Activated naive CD4-positive, alpha-beta T cell treated with anti-CD3 and anti-CD28 coated beads, Interleukin-2, amount 50 U/mL, for 16 hours (primary cell): ENCODE measurements around the gene PWP2.
"Not testable (repeated sequence)": the region's sequence is repeated elsewhere in the genome, so short reads cannot be mapped to it uniquely, and the experiment has no call there.

Experiments used
- DNase-seq: peaks from one replicate; pipeline ENCODE4 v3.0.0-alpha.2; 2020

The PWP2 gene

DNA sequence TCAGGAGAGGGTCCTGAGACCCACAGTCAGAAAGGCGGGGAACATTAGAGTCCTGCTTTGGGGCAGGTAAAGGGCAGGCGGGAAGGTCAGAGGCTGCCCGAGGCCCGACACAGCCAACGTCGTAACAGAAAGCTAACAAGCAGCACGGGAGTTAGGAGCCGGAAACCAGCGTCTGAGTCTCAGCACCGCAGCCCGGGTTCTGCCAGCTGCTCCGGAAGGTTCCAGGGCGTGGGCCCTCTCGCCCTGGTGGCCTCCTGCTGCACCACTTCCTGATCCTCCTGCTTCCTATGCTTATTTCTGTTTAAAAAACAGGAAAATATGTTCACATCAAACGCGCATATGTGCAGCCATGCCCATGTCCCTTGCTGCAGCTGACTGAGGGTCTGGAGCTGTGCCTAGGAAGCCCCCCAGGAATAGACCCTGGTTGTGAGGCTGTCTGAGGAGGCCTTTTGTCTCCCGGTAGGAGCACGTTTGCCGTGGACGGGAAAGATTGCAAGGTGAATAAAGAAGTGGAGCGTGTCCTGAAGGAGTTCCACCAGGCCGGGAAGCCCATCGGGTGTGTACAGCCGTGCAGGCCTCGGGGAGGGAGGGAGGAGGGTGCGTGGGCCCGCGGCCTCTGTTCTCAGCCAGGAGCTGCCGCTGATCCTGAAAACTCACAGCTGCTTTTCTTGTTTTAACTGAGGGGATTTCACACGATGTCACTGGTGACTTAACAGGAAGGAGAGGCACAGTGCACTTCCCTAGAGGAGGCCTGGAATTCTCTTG is 32.8 kb downstream of the PWP2 start:
- DNase-seq: not testable (repeated sequence)

- DNase-seq: not testable (repeated sequence)
Measured at GRCh38 chr21:44140552-44140932, 33.3 kb downstream of the PWP2 start.

DNA sequence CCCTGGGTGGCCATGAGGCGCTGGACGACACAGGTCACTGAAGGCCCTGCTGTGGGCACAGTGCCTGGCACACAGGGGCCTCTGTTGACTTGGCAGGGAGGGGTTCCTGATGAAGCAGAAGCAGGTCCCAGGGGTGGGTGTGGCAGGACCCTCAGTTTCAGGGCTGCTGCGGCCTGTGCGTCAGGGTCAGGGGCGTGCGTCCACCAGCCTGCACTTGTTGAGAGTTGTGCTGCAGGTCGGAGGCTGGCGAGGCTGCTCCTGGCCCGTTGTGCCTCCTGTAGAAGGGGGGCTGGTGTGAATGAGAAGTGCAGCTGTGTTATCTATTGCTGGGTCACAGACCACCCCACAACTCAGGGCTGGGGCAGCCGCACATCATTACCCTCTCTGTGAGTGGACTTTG is 35.3 kb downstream of the PWP2 start:
- DNase-seq: not testable (repeated sequence)

GRCh38 chr21:44143380-44143779 is 36.2 kb downstream of the PWP2 start:
- DNase-seq: not testable (repeated sequence)

DNA sequence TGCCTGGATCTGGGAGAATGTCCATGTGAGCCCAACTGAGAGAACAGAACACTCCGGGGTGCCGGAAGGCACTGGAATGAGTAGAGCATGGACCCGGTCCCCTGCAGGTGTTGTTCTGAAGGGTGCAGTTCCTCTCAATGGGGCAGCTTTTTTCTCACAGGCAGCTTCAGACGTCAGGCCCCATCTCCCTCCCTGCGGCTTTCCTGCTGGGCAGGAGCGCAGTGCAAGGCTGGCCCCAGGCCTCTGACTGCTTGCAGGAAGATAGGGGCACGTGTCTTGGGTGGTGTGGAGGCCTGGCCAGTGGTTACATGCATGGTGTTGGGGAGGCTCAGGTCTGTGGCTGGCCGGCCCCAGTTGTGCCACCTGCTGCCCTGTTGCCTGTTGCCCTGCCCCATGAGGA is 36.8 kb downstream of the PWP2 start:
- not testable (repeated sequence) for DNase-seq

- DNase-seq: not testable (repeated sequence)
Measured at GRCh38 chr21:44144784-44145602, 37.8 kb downstream of the PWP2 start.

DNA sequence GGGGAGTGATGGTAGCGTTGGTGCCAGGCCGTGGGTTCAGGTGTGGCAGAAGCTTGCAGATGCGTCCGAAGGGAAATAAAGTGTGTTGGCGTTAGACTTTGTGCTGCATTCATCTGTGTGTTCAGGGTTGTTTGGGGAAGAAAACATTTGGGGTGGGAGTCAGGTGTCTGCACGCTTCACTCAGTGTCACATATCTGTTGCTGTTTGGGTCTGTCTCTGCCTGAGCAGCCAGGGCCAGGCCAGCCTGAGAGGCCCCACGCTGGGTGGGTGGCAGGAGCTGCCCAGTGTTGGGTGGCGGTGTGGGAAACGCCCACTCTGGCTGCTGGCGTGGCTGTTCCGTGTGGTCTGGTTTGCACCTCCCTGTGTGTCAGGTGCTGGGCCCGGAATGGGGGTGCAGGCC is 38.4 kb downstream of the PWP2 start:
- DNase-seq: not testable (repeated sequence)

- not testable (repeated sequence) for DNase-seq
Measured at GRCh38 chr21:44147108-44147507, 39.9 kb downstream of the PWP2 start.

DNA sequence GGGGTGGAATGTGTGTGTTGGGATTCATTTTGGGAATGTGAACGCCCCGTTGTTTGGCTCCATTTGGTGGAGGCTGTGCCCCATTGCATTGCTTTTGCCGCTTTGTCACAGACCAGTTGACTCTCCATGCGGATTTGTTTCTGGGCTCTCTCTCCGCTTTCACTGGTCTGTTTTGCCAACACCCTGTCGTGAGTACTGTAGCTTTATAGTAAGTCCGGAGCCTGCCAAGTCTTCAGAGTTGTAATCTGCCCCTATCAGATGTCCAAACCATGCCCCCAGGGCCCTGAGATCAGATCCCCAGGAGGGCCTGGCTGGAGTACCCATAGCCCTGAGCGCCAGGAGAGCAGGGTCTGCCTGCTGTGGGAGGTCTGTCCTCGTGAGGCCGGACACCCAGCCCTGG is 43.1 kb downstream of the PWP2 start:
- not testable (repeated sequence) for DNase-seq

DNA sequence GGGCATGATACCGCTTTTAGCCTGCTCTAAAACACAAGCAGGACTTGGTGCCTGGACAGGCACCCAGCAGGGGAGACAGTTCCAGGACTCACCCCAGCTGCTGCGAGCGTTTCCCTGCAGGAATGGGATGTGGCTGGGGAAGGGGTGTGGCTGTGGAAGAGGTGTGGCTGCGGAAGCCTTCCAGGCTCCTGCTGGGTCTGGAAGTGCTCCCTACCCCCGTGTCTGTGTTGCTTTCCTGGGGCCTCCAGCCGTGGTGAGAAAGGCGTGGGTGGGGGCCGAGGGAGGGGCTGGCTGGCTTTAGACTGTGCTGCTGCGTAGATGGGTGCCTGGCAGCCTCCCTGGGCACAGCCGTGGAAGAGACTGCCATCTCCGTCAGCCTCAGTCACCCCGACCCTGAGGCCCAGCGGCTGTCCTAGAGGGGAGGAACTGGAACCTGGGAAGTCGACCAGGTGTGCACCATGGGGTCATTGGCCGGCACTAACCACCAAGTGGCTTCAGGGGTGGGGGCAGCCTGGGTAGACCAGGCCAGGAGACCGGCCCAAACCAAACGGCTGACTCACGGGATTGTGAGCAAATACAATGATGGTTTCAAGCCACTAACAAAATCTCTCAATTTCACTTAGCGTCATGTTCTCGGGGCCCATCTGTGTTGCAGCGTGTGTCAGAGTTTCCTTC is 46.2 kb downstream of the PWP2 start:
- not testable (repeated sequence) for DNase-seq

GRCh38 chr21:44153889-44154228 is 46.7 kb downstream of the PWP2 start:
- peak; percentile 68 for DNase-seq

DNA sequence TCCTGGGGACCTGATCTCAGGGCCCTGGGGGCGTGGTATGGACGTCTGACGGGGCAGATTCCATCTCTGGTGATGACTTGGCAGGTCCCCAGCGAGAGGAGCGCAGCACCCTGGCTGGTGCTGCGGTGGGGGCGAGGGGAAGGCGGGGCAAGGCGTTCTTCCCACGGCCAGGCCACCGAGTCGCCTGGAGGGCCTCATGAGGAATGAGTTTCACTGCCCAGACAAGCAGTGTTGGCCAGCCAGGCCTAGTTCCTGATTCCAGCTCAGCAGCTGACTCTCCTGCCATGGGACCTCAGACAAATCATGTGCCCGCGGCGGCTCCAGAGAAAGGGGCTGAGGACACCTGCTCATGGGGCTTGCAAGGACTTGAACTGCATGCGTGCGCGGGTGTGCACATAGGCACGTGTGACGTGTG is 47.6 kb downstream of the PWP2 start:
- not testable (repeated sequence) for DNase-seq

DNA sequence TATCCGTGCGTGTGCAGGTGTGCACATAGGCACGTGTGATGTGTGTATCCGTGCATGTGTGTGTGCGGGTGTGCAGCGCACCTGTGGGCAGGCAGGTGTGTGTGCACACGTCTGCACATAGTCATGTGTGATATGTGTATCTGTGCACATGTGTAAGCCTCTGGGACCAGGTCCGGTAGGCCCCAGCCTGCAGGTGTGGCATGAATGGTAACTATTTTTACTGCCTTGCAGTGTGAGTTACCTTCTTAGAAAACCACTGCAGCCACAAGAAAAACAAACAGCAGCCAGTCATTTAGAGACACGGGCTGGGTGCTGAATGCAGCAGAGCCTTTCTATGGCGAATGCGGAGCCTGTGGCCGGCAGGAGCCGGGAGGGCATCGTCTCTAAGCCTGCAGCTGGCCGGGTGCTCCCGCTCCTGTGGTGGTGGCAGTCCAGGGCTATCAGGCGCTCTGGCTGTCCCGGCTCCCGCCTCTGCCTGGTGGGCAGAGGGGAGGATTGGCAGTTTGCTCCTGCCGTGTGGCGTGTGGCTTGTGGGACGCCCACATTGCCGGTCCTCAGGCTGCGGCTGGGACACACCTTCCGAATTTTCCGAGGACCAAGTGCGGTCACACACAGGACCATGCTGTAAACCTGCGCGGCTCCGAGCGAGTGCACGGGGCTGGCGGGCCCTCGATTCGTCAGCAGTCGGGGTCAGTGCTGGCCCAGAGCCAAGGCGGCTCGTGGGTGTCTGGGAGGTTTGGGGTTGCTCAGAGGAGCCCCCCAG is 48.2 kb downstream of the PWP2 start:
- not testable (repeated sequence) for DNase-seq

DNA sequence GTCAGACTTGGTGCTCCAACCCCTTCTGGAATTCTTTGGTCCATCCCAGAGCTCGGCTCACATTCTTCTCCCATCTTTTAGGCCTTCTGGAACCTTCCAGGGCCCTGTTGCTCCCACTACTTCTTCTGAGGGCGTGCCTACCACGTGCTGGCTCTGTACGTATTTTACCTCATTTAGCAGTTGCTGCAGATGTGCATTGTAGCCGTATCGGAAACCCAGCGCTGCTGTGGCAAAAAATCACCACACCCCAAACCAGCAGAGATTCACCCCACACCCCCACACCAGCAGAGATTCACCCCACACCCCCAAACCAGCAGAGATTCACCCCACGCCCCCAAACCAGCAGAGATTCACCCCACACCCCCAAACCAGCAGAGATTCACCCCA is 48.8 kb downstream of the PWP2 start:
- DNase-seq: not testable (repeated sequence)

DNA sequence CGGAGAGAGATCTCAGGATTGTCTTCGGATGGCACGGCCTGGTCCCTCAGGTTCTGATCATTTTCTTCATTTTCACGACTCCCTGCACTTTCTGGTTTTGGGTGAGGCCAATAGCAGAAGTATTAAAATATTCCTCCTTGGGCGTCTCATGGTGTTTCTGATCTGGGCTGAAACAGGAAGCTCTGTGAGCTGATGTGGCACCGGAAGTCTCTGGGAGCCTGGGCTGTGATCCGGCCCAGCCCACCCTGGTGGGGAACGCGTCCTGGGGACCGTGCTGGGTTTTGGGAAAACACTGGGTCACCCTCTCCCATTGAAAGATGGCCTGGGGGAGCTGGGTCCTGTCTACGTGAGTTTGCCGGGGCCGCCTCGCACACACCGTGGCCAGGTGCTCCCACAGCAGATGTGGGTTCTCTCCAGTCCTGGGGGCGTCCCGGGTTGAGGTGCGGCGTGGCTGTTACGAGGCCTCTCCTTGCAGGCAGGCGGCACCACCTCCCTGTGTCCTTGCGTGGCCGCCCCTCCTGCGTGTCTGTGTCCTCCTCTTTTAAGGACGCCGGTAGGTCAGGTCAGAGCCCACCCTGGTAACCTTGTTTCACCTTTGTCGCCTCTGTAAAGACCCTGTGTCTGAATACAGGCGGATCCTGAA is 50.4 kb downstream of the PWP2 start:
- DNase-seq: not testable (repeated sequence)

DNA sequence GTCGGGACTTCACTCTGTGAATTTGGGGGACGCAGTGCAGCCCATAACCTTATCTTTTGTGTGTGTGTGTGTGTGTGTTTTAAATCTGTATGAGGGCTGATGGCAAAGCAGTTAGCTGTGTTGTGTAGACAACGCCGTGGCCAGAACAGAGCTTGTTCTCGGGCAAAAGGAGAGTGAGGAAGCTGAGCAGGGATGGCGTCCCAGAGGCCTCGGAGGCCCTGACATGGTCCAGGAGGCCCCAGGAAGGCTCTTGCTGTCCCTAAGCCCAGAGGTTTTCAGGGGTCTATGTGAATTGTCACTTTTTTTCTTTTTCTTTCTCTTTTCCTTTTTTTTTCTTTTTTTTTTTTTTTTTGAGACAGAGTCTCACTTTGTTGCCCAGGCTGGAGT is 50.9 kb downstream of the PWP2 start:
- not testable (repeated sequence) for DNase-seq

DNA sequence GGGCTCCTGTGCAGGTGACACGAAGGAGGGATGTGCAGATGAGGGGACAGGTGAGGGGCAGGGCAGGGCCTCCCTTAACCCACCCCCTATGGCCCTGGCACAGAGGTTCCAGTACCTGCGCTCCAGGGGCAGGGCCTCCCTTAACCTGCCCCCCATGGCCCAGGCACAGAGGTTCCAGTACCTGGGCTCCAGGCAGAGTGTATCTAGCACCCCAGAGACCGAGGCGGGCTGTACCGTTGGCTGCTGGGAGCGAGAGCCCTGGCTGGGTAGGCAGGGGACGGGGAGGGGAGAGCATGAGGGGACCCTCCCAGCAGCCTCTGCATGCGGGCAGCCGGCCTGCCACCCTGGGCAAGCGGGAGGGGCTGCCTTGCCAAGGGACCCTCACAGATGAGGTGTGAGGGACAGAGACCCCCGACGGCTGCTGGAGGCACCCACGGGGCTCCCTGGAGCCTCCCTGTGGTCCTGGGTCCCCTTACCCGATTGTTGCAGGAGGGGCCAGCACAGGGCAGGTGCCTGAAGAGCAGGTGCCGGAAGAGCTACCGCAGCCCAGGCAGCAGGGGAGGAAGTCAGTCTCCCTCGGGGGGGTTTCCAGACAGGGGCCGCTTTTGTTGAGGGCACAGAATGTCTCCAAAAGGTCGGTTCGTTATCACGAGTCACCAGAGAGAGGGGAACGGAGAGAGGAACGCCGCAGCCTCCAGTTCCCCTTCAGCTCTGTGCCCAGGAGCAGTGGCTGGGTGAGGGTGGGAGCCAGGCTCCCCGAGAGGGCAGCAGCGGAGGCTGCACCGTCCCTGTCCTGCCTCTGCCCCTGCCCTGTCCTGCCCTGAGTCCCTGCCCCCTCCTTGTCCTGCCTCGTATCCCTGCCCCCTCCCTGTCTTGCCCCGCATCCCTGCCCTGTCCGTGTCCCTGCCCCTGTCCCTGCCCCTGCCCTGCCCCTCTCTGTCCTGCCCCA is 52.4 kb downstream of the PWP2 start:
- DNase-seq: peak; percentile 6

DNA sequence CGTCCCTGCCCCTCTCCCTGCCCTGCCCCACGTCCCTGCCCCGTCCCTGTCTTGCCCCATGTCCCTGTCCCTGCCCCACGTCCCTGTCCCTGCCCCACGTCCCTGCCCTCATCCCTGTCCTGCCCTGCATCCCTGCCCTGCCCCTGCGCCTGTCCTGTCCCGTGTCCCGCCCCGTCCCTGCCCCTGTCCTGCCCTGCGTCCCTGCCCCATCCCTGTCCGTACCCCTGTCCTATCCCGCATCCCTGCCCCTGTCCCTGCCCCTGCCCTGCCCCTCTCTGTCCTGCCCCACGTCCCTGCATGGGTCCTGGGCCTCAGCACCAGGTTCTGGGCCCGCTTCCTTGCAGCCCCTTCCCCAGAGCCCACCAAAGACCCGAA is 53.1 kb downstream of the PWP2 start:
- DNase-seq: not testable (repeated sequence)

DNA sequence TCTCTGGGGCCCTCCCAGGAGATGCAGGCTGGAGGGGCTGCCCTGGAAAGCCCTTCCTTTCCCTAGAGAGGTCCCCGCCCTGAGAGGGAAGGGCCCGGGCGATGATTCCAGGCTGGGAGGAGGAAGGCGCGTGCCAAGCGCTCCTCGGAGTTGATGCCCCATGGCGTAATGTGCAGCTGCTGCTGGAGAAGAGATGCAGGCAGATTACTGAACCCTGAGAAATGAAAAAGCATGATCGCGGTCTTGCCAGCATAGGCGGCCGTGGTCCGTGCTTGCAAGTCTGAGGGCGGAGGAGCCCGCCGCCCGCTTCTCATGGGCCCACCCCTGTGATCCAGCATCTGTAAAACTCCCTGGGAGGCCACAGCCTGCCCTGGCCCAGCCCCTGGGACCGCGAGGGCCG is 53.6 kb downstream of the PWP2 start:
- not testable (repeated sequence) for DNase-seq

DNA sequence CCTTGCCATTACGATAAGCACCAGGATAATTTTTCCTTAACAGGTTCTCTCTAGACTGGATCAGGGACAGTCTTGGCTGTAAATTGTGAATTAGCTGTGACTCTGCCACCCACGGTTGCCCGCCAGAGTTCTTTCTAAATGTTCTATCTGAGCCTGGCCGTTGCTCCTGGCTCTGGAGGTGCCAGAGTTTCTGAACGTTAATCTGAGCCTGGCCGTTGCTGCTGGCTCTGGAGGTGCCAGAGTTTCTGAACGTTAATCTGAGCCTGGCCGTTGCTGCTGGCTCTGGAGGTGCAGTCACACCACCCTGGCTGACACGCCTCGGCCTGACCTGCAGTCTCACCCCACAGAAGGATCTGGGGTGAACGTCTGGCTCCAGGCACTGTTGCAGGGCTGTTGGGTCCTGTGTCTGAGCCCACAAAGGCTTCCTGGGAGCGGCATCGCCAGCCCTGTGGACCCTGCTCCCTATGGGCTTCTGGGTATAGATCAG is 56.0 kb downstream of the PWP2 start:
- not testable (repeated sequence) for DNase-seq

DNA sequence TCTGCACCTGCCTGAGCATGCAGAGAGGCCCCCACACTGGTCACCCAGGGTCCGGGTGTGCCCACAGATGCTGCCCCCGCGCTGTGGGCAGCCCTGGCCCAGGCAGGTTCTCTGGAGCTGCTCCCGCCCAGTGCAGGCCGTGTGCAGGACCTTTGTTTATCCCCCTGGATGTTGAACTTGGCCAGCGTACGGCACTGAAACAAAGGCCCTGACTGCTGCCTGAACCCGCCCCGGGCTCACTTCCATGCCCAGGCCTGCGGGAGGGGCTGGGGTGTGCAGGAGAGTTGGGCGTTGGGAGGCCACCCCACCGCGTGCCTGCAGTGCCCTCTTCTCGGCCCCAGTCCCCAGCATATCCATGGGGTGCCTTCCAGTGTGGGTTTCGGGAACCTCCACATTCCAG is 58.7 kb downstream of the PWP2 start:
- DNase-seq: not testable (repeated sequence)
